ENCODE data around the gene CSN1S1. TPM values are rescaled to one million over a fixed set of nuclear protein-coding genes. Genes with fewer than 3 reads are reported as not detected.

Gene CSN1S1, protein sequence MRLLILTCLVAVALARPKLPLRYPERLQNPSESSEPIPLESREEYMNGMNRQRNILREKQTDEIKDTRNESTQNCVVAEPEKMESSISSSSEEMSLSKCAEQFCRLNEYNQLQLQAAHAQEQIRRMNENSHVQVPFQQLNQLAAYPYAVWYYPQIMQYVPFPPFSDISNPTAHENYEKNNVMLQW
- total RNA-seq (not detected), polyA plus RNA-seq (ENCODE audit: insufficient read length in 2 of 2) (not detected)
- long read RNA-seq, donor 1 = 0 reads
- long read RNA-seq, donor 2 = 0 reads
- long read RNA-seq, donor 3 = 0 reads
- long read RNA-seq, donor 4, partial matches to known transcripts = 5 of 5 reads
- long read RNA-seq, donor 4, other reads (novel, unspliced or antisense) = 0 of 5 reads

- no peak for DNase-seq (ENCODE audit: low read depth in 4 of 6, low spot score in 6 of 6)
- Histone ChIP-seq H3K27me3 (ENCODE audit: control insufficient read depth, insufficient read depth, low read length) (no peaks in the 10 kb centered on the region), H3K27ac (ENCODE audit: low read depth, low read length) (no peak within 1 kb of the TSS), H3K4me1 (ENCODE audit: control insufficient read depth, insufficient read depth, low read length) (no peaks in the 10 kb centered on the region), H3K9me3 (ENCODE audit: control insufficient read depth, insufficient read depth, low read length) (no peaks in the 10 kb centered on the region), H3K4me3 (ENCODE audit: low read depth, low read length) (no peak within 1 kb of the TSS), H3K36me3 (ENCODE audit: control insufficient read depth, insufficient read depth, low read length) (no peaks in the 10 kb centered on the region)
- WGBS (ENCODE audit: insufficient coverage) = 83% methylated on average over 2 of the region's 3 CpGs
Measured at GRCh38 chr4:69930768-69931167, at the start of gene CSN1S1. CSN1S1 (plus strand) TSS chr4:69931068; CDS start chr4:69932556, 1,488 bp downstream.

- no peak overlapping the region for H3K4me3 ChIP-seq (ENCODE audit: low read depth, low read length)
- H3K27ac ChIP-seq (ENCODE audit: low read depth, low read length) = no peak overlapping the region
- H3K27me3 ChIP-seq (ENCODE audit: control insufficient read depth, insufficient read depth, low read length) = no peaks in the 10 kb centered on the region
- H3K9me3 ChIP-seq (ENCODE audit: control insufficient read depth, insufficient read depth, low read length) = no peaks in the 10 kb centered on the region
- no peaks in the 10 kb centered on the region for H3K36me3 ChIP-seq (ENCODE audit: control insufficient read depth, insufficient read depth, low read length)
- no peaks in the 10 kb centered on the region for H3K4me1 ChIP-seq (ENCODE audit: control insufficient read depth, insufficient read depth, low read length)
- DNase-seq (ENCODE audit: low read depth in 4 of 6, low spot score in 6 of 6) = peak in 5 of 6 donors; percentile 7 to 82 (median 31)
Measured at GRCh38 chr4:69881173-69881773, 49.6 kb upstream of the CSN1S1 start.

- no peak for DNase-seq (ENCODE audit: low read depth in 4 of 6, low spot score in 6 of 6)
- Histone ChIP-seq H3K27ac (ENCODE audit: low read depth, low read length) (no peak overlapping the region), H3K4me3 (ENCODE audit: low read depth, low read length) (no peak overlapping the region), H3K36me3 (ENCODE audit: control insufficient read depth, insufficient read depth, low read length) (no peaks in the 10 kb centered on the region), H3K4me1 (ENCODE audit: control insufficient read depth, insufficient read depth, low read length) (no peaks in the 10 kb centered on the region), H3K27me3 (ENCODE audit: control insufficient read depth, insufficient read depth, low read length) (no peaks in the 10 kb centered on the region), H3K9me3 (ENCODE audit: control insufficient read depth, insufficient read depth, low read length) (no peaks in the 10 kb centered on the region)
Measured at GRCh38 chr4:69882150-69882549, 48.7 kb upstream of the CSN1S1 start.

DNA sequence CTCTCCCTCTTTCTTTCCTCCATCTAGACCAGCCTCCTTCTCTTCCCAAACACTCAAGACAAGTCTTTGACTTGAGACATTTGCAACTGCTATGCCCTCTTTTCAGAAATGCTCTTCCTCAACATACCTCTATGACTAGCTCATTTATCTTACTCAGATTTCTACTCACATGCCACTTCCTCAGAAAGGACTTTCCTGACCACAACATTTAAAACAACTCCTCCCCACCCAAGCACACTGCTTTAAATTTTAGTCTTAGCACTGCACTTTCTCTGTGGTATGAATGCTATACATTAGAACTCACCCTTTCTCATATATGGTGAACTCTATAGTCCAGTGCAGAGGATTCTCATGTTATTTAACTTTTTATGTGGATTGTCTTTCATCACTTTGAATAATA, 42.5 kb upstream of the CSN1S1 start:
- Histone ChIP-seq H3K27ac (ENCODE audit: low read depth, low read length) (no peak overlapping the region), H3K36me3 (ENCODE audit: control insufficient read depth, insufficient read depth, low read length) (no peaks in the 10 kb centered on the region), H3K4me1 (ENCODE audit: control insufficient read depth, insufficient read depth, low read length) (no peaks in the 10 kb centered on the region), H3K27me3 (ENCODE audit: control insufficient read depth, insufficient read depth, low read length) (no peaks in the 10 kb centered on the region), H3K9me3 (ENCODE audit: control insufficient read depth, insufficient read depth, low read length) (no peaks in the 10 kb centered on the region), H3K4me3 (ENCODE audit: low read depth, low read length) (no peak overlapping the region)
- DNase-seq (ENCODE audit: low read depth in 4 of 6, low spot score in 6 of 6) = no peak

GRCh38 chr4:69894186-69894585, 36.7 kb upstream of the CSN1S1 start:
- Histone ChIP-seq H3K9me3 (ENCODE audit: control insufficient read depth, insufficient read depth, low read length) (no peaks in the 10 kb centered on the region), H3K4me1 (ENCODE audit: control insufficient read depth, insufficient read depth, low read length) (no peaks in the 10 kb centered on the region), H3K4me3 (ENCODE audit: low read depth, low read length) (no peak overlapping the region), H3K27me3 (ENCODE audit: control insufficient read depth, insufficient read depth, low read length) (no peaks in the 10 kb centered on the region), H3K36me3 (ENCODE audit: control insufficient read depth, insufficient read depth, low read length) (no peaks in the 10 kb centered on the region), H3K27ac (ENCODE audit: low read depth, low read length) (no peak overlapping the region)
- no CpG with 5 or more reads among the region's 5 CpGs for WGBS (ENCODE audit: insufficient coverage)
- DNase-seq (ENCODE audit: low read depth in 4 of 6, low spot score in 6 of 6) = no peak

- Histone ChIP-seq H3K36me3 (ENCODE audit: control insufficient read depth, insufficient read depth, low read length) (no peaks in the 10 kb centered on the region), H3K27me3 (ENCODE audit: control insufficient read depth, insufficient read depth, low read length) (no peaks in the 10 kb centered on the region), H3K27ac (ENCODE audit: low read depth, low read length) (no peak overlapping the region), H3K4me3 (ENCODE audit: low read depth, low read length) (no peak overlapping the region), H3K9me3 (ENCODE audit: control insufficient read depth, insufficient read depth, low read length) (no peaks in the 10 kb centered on the region), H3K4me1 (ENCODE audit: control insufficient read depth, insufficient read depth, low read length) (no peaks in the 10 kb centered on the region)
- DNase-seq (ENCODE audit: low read depth in 4 of 6, low spot score in 6 of 6) = peak in 1 of 6 donors; percentile 16
- 60% methylated on average over 1 of the region's 3 CpGs for WGBS (ENCODE audit: insufficient coverage)
Measured at GRCh38 chr4:69894721-69895120, 36.1 kb upstream of the CSN1S1 start.

DNA sequence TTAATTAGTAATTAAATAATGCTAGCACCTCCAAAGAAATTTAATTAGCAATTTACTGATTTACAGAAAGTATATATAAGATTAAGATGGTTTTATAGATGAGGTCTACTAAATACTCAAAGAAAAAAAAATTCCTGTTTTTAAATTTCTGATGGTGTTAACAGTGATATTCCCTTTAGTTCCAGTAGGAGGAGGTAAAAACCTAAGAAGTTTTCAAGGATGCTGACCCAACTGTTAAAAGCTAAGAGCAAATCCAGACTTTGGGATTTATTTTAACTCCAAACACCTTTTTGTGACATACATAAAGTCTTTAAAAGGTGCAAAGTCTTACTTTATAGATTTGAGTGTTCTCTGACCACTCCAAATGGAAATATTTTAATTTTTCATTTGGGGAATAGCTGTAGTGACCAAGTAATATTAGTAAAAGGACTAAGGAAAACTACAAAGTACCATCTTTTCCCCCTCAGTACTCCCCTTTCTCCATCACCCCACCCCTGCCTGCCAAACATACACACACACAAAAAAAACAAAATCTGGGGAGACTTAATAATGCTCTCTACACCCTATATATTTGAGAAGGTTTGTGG, 34.2 kb upstream of the CSN1S1 start:
- DNase-seq (ENCODE audit: low read depth in 4 of 6, low spot score in 6 of 6) = no peak

DNA sequence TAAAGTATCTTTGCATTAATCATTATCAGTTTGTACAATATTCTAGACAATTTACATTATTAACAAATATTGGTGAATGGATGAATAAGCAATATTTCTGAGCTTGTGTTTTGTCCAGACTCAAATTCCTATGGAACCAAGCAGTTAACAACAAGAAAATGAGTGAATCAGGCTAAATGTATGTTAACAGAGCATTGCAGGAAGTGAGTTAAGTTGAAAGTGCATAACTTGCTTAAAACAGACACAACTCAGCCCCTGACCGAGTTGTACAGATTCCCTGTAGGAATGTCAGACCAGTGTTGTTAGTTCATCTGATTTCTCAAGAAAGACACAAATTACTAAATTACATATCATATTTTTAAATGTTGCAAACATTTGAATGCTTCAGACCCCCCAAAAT, 23.7 kb upstream of the CSN1S1 start:
- DNase-seq (ENCODE audit: low read depth in 4 of 6, low spot score in 6 of 6) = no peak
- WGBS (ENCODE audit: insufficient coverage) = no CpG with 5 or more reads among the region's 1 CpG

More for the DNA sequence above, 34.2 kb upstream of the CSN1S1 start:
- H3K4me1 ChIP-seq (ENCODE audit: control insufficient read depth, insufficient read depth, low read length) = no peaks in the 10 kb centered on the region
- H3K4me3 ChIP-seq (ENCODE audit: low read depth, low read length) = no peak overlapping the region
- no peak overlapping the region for H3K27ac ChIP-seq (ENCODE audit: low read depth, low read length)
- no peaks in the 10 kb centered on the region for H3K27me3 ChIP-seq (ENCODE audit: control insufficient read depth, insufficient read depth, low read length)
- no peaks in the 10 kb centered on the region for H3K36me3 ChIP-seq (ENCODE audit: control insufficient read depth, insufficient read depth, low read length)
- no peaks in the 10 kb centered on the region for H3K9me3 ChIP-seq (ENCODE audit: control insufficient read depth, insufficient read depth, low read length)

DNA sequence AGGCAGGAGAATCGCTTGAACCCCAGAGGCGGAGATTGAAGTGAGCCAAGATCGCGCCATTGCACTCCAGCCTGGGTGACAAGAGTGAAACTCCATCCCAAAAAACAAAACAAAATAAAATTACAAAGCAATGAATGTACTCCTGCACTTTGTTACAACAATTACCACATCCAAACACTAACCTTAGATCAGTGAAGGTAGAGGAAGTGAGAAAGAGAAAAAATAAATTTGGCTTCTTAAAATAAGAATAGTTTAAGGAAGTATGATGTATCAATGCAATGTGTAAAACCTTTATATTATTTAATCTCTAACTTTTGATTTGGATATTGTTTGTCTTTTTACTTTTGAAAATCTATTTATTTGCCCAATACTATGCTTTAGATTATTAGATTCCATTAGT, 21.7 kb upstream of the CSN1S1 start:
- no peak overlapping the region for H3K4me3 ChIP-seq (ENCODE audit: low read depth, low read length)
- no peak overlapping the region for H3K27ac ChIP-seq (ENCODE audit: low read depth, low read length)
- 100% methylated on average over 2 of the region's 4 CpGs for WGBS (ENCODE audit: insufficient coverage)
- H3K4me1 ChIP-seq (ENCODE audit: control insufficient read depth, insufficient read depth, low read length) = no peaks in the 10 kb centered on the region
- DNase-seq (ENCODE audit: low read depth in 4 of 6, low spot score in 6 of 6) = no peak
- H3K27me3 ChIP-seq (ENCODE audit: control insufficient read depth, insufficient read depth, low read length) = no peaks in the 10 kb centered on the region
- no peaks in the 10 kb centered on the region for H3K36me3 ChIP-seq (ENCODE audit: control insufficient read depth, insufficient read depth, low read length)
- no peaks in the 10 kb centered on the region for H3K9me3 ChIP-seq (ENCODE audit: control insufficient read depth, insufficient read depth, low read length)

More for the DNA sequence above, 23.7 kb upstream of the CSN1S1 start:
- H3K4me3 ChIP-seq (ENCODE audit: low read depth, low read length) = no peak overlapping the region
- H3K27me3 ChIP-seq (ENCODE audit: control insufficient read depth, insufficient read depth, low read length) = no peaks in the 10 kb centered on the region
- H3K9me3 ChIP-seq (ENCODE audit: control insufficient read depth, insufficient read depth, low read length) = no peaks in the 10 kb centered on the region
- no peaks in the 10 kb centered on the region for H3K4me1 ChIP-seq (ENCODE audit: control insufficient read depth, insufficient read depth, low read length)
- no peak overlapping the region for H3K27ac ChIP-seq (ENCODE audit: low read depth, low read length)
- no peaks in the 10 kb centered on the region for H3K36me3 ChIP-seq (ENCODE audit: control insufficient read depth, insufficient read depth, low read length)
